MM.1S (cell line): ENCODE results near the gene APBA1.
A peak's percentile ranks its signal among the peaks of the same experiment; 100 is the strongest.

Experiments used
- DNase-seq: peaks from one replicate; pipeline ENCODE4 v3.0.0-alpha.2; 2015
- H2AFZ ChIP-seq: fragments of 300-600 bp; sonication (generic); 2 replicates; pipeline ENCODE4 v1.6.0; 2016; ENCODE audit warnings: antibody characterized with exemption, low read length
- H3F3A ChIP-seq: fragments of 300-600 bp; sonication (generic); 2 replicates; pipeline ENCODE4 v1.6.1; 2016; ENCODE audit warnings: mild to moderate bottlenecking, antibody characterized with exemption, low read length, moderate library complexity, mixed read lengths; ENCODE audit not compliant: insufficient read depth
- H3K27ac ChIP-seq: fragments of 300-600 bp; sonication (generic); 2 replicates; pipeline ENCODE4 v1.5.1; 2016; ENCODE audit warnings: mild to moderate bottlenecking, low read length
- H3K27me3 ChIP-seq: fragments of 300-600 bp; sonication (generic); replicated peaks from 2 replicates; pipeline ENCODE4 v1.6.0; 2016; ENCODE audit warnings: low read length; ENCODE audit not compliant: insufficient read depth
- H3K36me3 ChIP-seq: fragments of 300-600 bp; sonication (generic); replicated peaks from 2 replicates; pipeline ENCODE4 v1.6.1; 2016; ENCODE audit warnings: mild to moderate bottlenecking, low read length, mixed read lengths; ENCODE audit not compliant: insufficient read depth
- H3K4me1 ChIP-seq: fragments of 300-600 bp; sonication (generic); 2 replicates; pipeline ENCODE4 v1.6.1; 2016; ENCODE audit warnings: low read length, mixed read lengths
- H3K4me2 ChIP-seq: fragments of 300-600 bp; sonication (generic); 2 replicates; pipeline ENCODE4 v1.6.0; 2016; ENCODE audit warnings: low read depth, low read length
- H3K4me3 ChIP-seq: fragments of 300-600 bp; sonication (generic); 2 replicates; pipeline ENCODE4 v1.5.1; 2016; ENCODE audit warnings: low read length, mixed read lengths
- H3K79me2 ChIP-seq: fragments of 300-600 bp; sonication (generic); 2 replicates; pipeline ENCODE4 v1.6.1; 2016; ENCODE audit warnings: mixed run types, low read length, mixed read lengths
- H3K9ac ChIP-seq: fragments of 300-600 bp; sonication (generic); 2 replicates; pipeline ENCODE4 v1.6.1; 2016; ENCODE audit warnings: low read length, mixed read lengths
- H3K9me2 ChIP-seq: fragments of 300-600 bp; sonication (generic); replicated peaks from 2 replicates; pipeline ENCODE4 v1.6.1; 2016; ENCODE audit warnings: mild to moderate bottlenecking, low read length, mixed read lengths; ENCODE audit not compliant: insufficient read depth
- H3K9me3 ChIP-seq: fragments of 300-600 bp; sonication (generic); replicated peaks from 2 replicates; pipeline ENCODE4 v1.6.1; 2016; ENCODE audit warnings: mild to moderate bottlenecking, low read length, mixed read lengths; ENCODE audit not compliant: insufficient read depth
- H4K20me1 ChIP-seq: fragments of 300-600 bp; sonication (generic); 2 replicates; pipeline ENCODE4 v1.6.1; 2016; ENCODE audit warnings: mild to moderate bottlenecking, low read length, moderate library complexity, mixed read lengths; ENCODE audit not compliant: insufficient read depth
- EZH2 ChIP-seq: fragments of 300-600 bp; sonication (generic); optimal IDR thresholded peaks from 2 replicates; pipeline ENCODE3; 2017; ENCODE audit warnings: low read depth, mild to moderate bottlenecking, antibody characterized with exemption, low read length, mixed read lengths
- EZH2phosphoT487 ChIP-seq: fragments of 300-600 bp; sonication (generic); IDR thresholded peaks from 2 replicates; pipeline ENCODE4 v1.6.1; 2018; ENCODE audit warnings: antibody characterized with exemption, low read length
- TF ChIP-seq, protein P1 (sequence below): fragments of 300-600 bp; sonication (generic); IDR thresholded peaks from 2 replicates; pipeline ENCODE4 v1.5.1; 2016; ENCODE audit warnings: antibody characterized with exemption, low read length, mixed read lengths

The APBA1 gene

GRCh38 chr9:69611221-69611620, 61.0 kb downstream of the APBA1 start:
- Histone ChIP-seq H3K9ac (no peak overlapping the region), H3F3A (no peaks in the 10 kb centered on the region), H3K9me3 (no peaks in the 10 kb centered on the region), H3K36me3 (no peaks in the 10 kb centered on the region), H3K79me2 (no peaks in the 10 kb centered on the region), H4K20me1 (no peaks in the 10 kb centered on the region), H3K27ac (no peak overlapping the region), H2AFZ (no peak overlapping the region), H3K9me2 (no peaks in the 10 kb centered on the region), H3K4me1 (no peaks in the 10 kb centered on the region), H3K4me3 (no peak overlapping the region), H3K27me3 (no peaks in the 10 kb centered on the region), H3K4me2 (no peak overlapping the region)
- TF ChIP-seq EZH2phosphoT487 (no peak), EZH2 (no peak)
- TF ChIP-seq, protein P1, sequence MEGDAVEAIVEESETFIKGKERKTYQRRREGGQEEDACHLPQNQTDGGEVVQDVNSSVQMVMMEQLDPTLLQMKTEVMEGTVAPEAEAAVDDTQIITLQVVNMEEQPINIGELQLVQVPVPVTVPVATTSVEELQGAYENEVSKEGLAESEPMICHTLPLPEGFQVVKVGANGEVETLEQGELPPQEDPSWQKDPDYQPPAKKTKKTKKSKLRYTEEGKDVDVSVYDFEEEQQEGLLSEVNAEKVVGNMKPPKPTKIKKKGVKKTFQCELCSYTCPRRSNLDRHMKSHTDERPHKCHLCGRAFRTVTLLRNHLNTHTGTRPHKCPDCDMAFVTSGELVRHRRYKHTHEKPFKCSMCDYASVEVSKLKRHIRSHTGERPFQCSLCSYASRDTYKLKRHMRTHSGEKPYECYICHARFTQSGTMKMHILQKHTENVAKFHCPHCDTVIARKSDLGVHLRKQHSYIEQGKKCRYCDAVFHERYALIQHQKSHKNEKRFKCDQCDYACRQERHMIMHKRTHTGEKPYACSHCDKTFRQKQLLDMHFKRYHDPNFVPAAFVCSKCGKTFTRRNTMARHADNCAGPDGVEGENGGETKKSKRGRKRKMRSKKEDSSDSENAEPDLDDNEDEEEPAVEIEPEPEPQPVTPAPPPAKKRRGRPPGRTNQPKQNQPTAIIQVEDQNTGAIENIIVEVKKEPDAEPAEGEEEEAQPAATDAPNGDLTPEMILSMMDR, result no peak
- DNase-seq, result no peak

DNA sequence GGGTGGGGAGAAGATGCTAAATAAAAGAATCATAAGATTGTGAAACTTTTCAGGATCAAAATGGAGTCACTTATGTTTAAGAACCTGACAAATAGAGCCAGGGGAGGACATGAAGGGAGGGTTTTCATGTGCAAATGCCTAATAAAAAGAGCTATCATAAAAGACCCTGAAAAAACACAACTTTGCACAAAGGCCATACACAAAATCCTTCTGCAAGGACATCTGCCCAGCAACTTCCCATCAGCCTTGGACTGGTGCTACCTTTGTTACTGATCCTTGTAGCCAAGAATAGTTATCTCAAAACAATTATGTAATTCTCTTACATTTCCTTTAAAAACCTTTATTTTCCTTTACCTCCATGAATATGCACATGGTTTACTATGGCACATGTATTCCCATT, 63.0 kb downstream of the APBA1 start:
- H3K27me3 ChIP-seq, result no peaks in the 10 kb centered on the region
- no peak for TF ChIP-seq EZH2
- TF ChIP-seq, protein P1, result no peak
- no peak for TF ChIP-seq EZH2phosphoT487
- H3K27ac ChIP-seq, result no peak overlapping the region
- no peak overlapping the region for H3K4me2 ChIP-seq
- H3K4me3 ChIP-seq, result no peak overlapping the region
- H3K79me2 ChIP-seq, result no peaks in the 10 kb centered on the region
- DNase-seq, result no peak
- H3K9me3 ChIP-seq, result no peaks in the 10 kb centered on the region
- peaks cover 16% of the 10 kb centered on the region for H3K4me1 ChIP-seq
- peaks cover 12% of the 10 kb centered on the region for H3F3A ChIP-seq
- no peak overlapping the region for H2AFZ ChIP-seq
- H3K9ac ChIP-seq, result no peak overlapping the region
- H3K36me3 ChIP-seq, result no peaks in the 10 kb centered on the region
- no peaks in the 10 kb centered on the region for H4K20me1 ChIP-seq
- no peaks in the 10 kb centered on the region for H3K9me2 ChIP-seq

GRCh38 chr9:69606089-69606488, 66.1 kb downstream of the APBA1 start:
- DNase-seq, result no peak
- H3K9me2 ChIP-seq, result no peaks in the 10 kb centered on the region
- H3K4me1 ChIP-seq, result peaks cover 16% of the 10 kb centered on the region
- H3K27me3 ChIP-seq, result no peaks in the 10 kb centered on the region
- peaks cover 12% of the 10 kb centered on the region for H3F3A ChIP-seq
- TF ChIP-seq EZH2phosphoT487 (no peak), EZH2 (no peak)
- TF ChIP-seq, protein P1, result no peak
- H2AFZ ChIP-seq, result no peak overlapping the region
- H3K27ac ChIP-seq, result peak overlapping the region; percentile 24; the same call in 1 of the 2 replicates
- H3K36me3 ChIP-seq, result no peaks in the 10 kb centered on the region
- no peak overlapping the region for H3K4me3 ChIP-seq
- H3K9ac ChIP-seq, result no peak overlapping the region
- no peaks in the 10 kb centered on the region for H3K9me3 ChIP-seq
- H3K79me2 ChIP-seq, result no peaks in the 10 kb centered on the region
- no peaks in the 10 kb centered on the region for H4K20me1 ChIP-seq
- H3K4me2 ChIP-seq, result 0 out of 2 replicates have a peak overlapping the region, but pooled peaks have one; percentile 19
